ENCODE results near the gene TSR3. TPM values are rescaled to one million over a fixed set of nuclear protein-coding genes. Genes with fewer than 3 reads are reported as not detected.

Gene TSR3
- total RNA-seq, 1 experiment from 2014 or later: 58.8 TPM

GRCh38 chr16:1383556-1383955, 31.9 kb upstream of the TSR3 start:
- H2BK120ac ChIP-seq (ENCODE audit: low read depth, low read length, poor library complexity, severe bottlenecking): no peak overlapping the region
- DNase-seq: no peak
- no peaks in the 10 kb centered on the region for H3K4me1 ChIP-seq (ENCODE audit: insufficient read depth, low read length)
- H4K20me1 ChIP-seq (ENCODE audit: control insufficient read depth, insufficient read depth, insufficient read length): no peaks in the 10 kb centered on the region
- no peak overlapping the region for H4K91ac ChIP-seq (ENCODE audit: insufficient read length, low read depth, low read length)
- peaks cover 2% of the 10 kb centered on the region for H3K79me1 ChIP-seq (ENCODE audit: insufficient read depth, low read depth, low read length, poor library complexity, severe bottlenecking)
- H3K27me3 Mint-ChIP-seq (ENCODE audit: low read depth): no peaks in the 10 kb centered on the region
- H3K23ac ChIP-seq (ENCODE audit: insufficient read length, low read depth, low read length): no peak overlapping the region
- H3K36me3 Mint-ChIP-seq (ENCODE audit: insufficient read depth in 1 of 3, low read depth in 3 of 3): peaks cover 4 to 13% (median 8%) of the 10 kb centered on the region in 3 experiments; a peak in 6 of 7 replicates
- no peaks in the 10 kb centered on the region; a peak in 1 of 5 replicates for H3K9me3 Mint-ChIP-seq
- H3K9me3 ChIP-seq (ENCODE audit: control insufficient read depth, low read depth, low read length): no peaks in the 10 kb centered on the region
- no peak overlapping the region for H3T11ph ChIP-seq (ENCODE audit: low read length)
- no peak overlapping the region for H2AK5ac ChIP-seq (ENCODE audit: insufficient read length, low read length)
- no peak overlapping the region for H3K18ac ChIP-seq (ENCODE audit: insufficient read length, low read depth, low read length)
- no peaks in the 10 kb centered on the region; the same call in 1 of the 2 replicates for H3K79me2 ChIP-seq (ENCODE audit: insufficient read depth, low read length)
- no peaks in the 10 kb centered on the region for H3K27me3 ChIP-seq (ENCODE audit: insufficient read depth, low read length)
- H3K4me3 Mint-ChIP-seq: no peak overlapping the region
- no peak overlapping the region for H3K27ac ChIP-seq (ENCODE audit: insufficient read length, low read depth, low read length)
- H3K14ac ChIP-seq (ENCODE audit: insufficient read depth, low read length): no peak overlapping the region
- peaks cover 8% of the 10 kb centered on the region in 2 experiments for H3K4me1 Mint-ChIP-seq
- peaks cover 14% of the 10 kb centered on the region for H3K23me2 ChIP-seq (ENCODE audit: insufficient read length, low read depth, low read length, poor library complexity, severe bottlenecking)
- H2AFZ ChIP-seq (ENCODE audit: low read length): no peak overlapping the region
- no peak overlapping the region for H2BK12ac ChIP-seq (ENCODE audit: insufficient read length, low read depth, low read length)
- H4K5ac ChIP-seq (ENCODE audit: insufficient read length, low read depth, low read length): no peak overlapping the region
- H3K9ac ChIP-seq (ENCODE audit: extremely low read depth, insufficient read length, low read length): no peak overlapping the region
- no peak for TF ChIP-seq CTCF (conservative IDR thresholded peaks at IDR 0.05)
- H2BK15ac ChIP-seq (ENCODE audit: low read depth, low read length): no peak overlapping the region
- no peak overlapping the region for H4K8ac ChIP-seq (replicated peaks; ENCODE audit: insufficient read length, low read depth, low read length)
- WGBS (ENCODE audit: extremely low coverage, insufficient read length, low lambda C conversion rate): no CpG with 5 or more reads among the region's 18 CpGs
- no peak overlapping the region for H2BK5ac ChIP-seq (ENCODE audit: insufficient read length, low read length)
- H3K56ac ChIP-seq (ENCODE audit: insufficient read length, low read depth, low read length): no peak overlapping the region
- no peak overlapping the region for H3K4ac ChIP-seq (ENCODE audit: low read depth, low read length)
- no peak overlapping the region for H2BK20ac ChIP-seq (ENCODE audit: low read depth, low read length, poor library complexity, severe bottlenecking)
- no peak overlapping the region for H3K27ac Mint-ChIP-seq
- H3K4me2 ChIP-seq (ENCODE audit: insufficient read depth, insufficient read length, low read length): no peak overlapping the region
